GM12891 (cell line): ENCODE data around the gene NRGN.

Experiments used
- POLR2A ChIP-seq: IDR thresholded peaks from 2 replicates; pipeline ENCODE4 v1.6.1; 2011; ENCODE audit warnings: low read depth, low read length, control low read depth
- POLR2AphosphoS5 ChIP-seq: IDR thresholded peaks from 2 replicates; pipeline ENCODE4 v1.6.1; 2011; ENCODE audit warnings: low read depth, low read length, control low read depth
- SPI1 ChIP-seq: IDR thresholded peaks from 2 replicates; pipeline ENCODE4 v1.6.1; 2011; ENCODE audit warnings: low read depth, low read length, control low read depth
- TAF1 ChIP-seq: IDR thresholded peaks from 2 replicates; pipeline ENCODE4 v1.6.1; 2011; ENCODE audit warnings: low read depth, low read length, control low read depth

DNA sequence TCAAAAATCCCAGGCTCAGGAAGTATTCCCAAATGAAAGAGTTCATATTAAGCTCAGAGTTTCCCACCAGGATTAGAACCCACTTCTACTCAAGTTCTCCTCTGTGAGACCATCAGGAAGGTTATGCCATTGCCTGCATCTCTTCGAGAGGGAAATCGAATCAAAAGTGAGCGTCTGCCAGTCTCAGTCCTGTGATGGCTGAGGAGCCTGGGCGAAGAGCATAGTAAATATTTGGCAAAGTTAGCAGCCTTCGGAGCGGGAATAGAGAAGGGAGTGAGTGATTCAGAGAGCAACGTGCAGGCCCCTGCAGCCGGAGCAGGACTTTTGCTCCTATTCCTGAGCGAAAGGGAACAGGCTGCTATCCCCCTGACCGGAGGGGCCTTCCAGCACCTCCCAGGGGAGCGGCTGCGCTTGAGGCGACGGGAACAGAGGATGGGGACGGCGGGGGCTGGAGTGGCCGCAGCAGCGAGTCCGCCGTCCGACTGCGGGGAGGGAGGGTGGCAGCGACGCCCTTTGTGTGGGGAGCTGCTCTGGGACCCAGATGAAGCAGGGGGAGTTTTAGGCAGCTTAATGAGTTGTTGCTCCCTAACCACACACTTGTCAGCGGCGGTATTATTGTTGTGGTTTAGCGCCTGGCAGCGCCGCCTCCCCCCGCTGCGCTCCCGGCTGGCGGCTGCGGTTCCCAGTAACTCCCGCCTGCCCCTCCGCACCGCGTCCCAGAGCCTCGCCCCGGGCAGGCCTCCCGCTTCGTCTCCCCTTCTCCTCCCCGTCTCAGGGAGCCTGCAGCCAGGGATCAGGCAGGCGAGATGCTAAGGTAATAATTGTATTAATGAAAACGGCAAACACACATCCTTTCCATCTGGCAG, 21.7 kb upstream of the NRGN start:
- TF ChIP-seq POLR2A (no peak), POLR2AphosphoS5 (no peak), SPI1 (no peak), TAF1 (no peak)
